Measurements from ENCODE around the gene TNIP1. TPM values are rescaled to one million over a fixed set of nuclear protein-coding genes. Genes with fewer than 3 reads are reported as not detected.
A peak's percentile ranks its signal among the peaks of the same experiment; 100 is the strongest.

TNIP1 gene
- total RNA-seq, 1 donor from 2014 or later, result 63.6 TPM

GRCh38 chr5:151078490-151079262, 2.2 kb downstream of the TNIP1 start:
- Mint-ChIP-seq H3K27ac (peak overlapping the region; percentile 87), H3K27me3 (no peaks in the 10 kb centered on the region), H3K4me1 (ENCODE audit: unreplicated experiment) (peaks cover 45% of the 10 kb centered on the region), H3K36me3 (peaks cover 4% of the 10 kb centered on the region), H3K9me3 (no peaks in the 10 kb centered on the region), H3K4me3 (peak overlapping the region; percentile 53)
- no peak for TF ChIP-seq CTCF (conservative IDR thresholded peaks at IDR 0.05)
- no peak for DNase-seq (ENCODE audit: extremely low spot score, unreplicated experiment)

GRCh38 chr5:151077967-151078366, 2.9 kb downstream of the TNIP1 start:
- TF ChIP-seq CTCF (conservative IDR thresholded peaks at IDR 0.05), result no peak

GRCh38 chr5:151077419-151077818, 3.4 kb downstream of the TNIP1 start:
- peaks cover 4% of the 10 kb centered on the region for H3K36me3 Mint-ChIP-seq
- DNase-seq (ENCODE audit: extremely low spot score, unreplicated experiment), result no peak
- H3K27ac Mint-ChIP-seq, result no peak overlapping the region
- peaks cover 39% of the 10 kb centered on the region for H3K4me1 Mint-ChIP-seq (ENCODE audit: unreplicated experiment)
- H3K4me3 Mint-ChIP-seq, result no peak overlapping the region
- no peak for TF ChIP-seq CTCF (conservative IDR thresholded peaks at IDR 0.05)
- H3K9me3 Mint-ChIP-seq, result no peaks in the 10 kb centered on the region
- no peaks in the 10 kb centered on the region for H3K27me3 Mint-ChIP-seq

More at GRCh38 chr5:151077967-151078366, 2.9 kb downstream of the TNIP1 start:
- Mint-ChIP-seq H3K4me1 (ENCODE audit: unreplicated experiment) (peaks cover 41% of the 10 kb centered on the region), H3K4me3 (peak overlapping the region; percentile 53), H3K36me3 (peaks cover 4% of the 10 kb centered on the region), H3K27ac (no peak overlapping the region), H3K9me3 (no peaks in the 10 kb centered on the region), H3K27me3 (no peaks in the 10 kb centered on the region)
- no peak for DNase-seq (ENCODE audit: extremely low spot score, unreplicated experiment)

GRCh38 chr5:151076616-151077015, 4.2 kb downstream of the TNIP1 start:
- no peak overlapping the region for H3K27ac Mint-ChIP-seq
- peaks cover 4% of the 10 kb centered on the region for H3K36me3 Mint-ChIP-seq
- H3K4me3 Mint-ChIP-seq, result peak overlapping the region; percentile 49
- no peak for TF ChIP-seq CTCF (conservative IDR thresholded peaks at IDR 0.05)
- H3K4me1 Mint-ChIP-seq (ENCODE audit: unreplicated experiment), result peaks cover 38% of the 10 kb centered on the region
- no peaks in the 10 kb centered on the region for H3K9me3 Mint-ChIP-seq
- no peak for DNase-seq (ENCODE audit: extremely low spot score, unreplicated experiment)
- H3K27me3 Mint-ChIP-seq, result no peaks in the 10 kb centered on the region

GRCh38 chr5:151075698-151076331, 5.0 kb downstream of the TNIP1 start:
- no peak for DNase-seq (ENCODE audit: extremely low spot score, unreplicated experiment)
- H3K27me3 Mint-ChIP-seq, result no peaks in the 10 kb centered on the region
- H3K27ac Mint-ChIP-seq, result peak overlapping the region; percentile 60
- TF ChIP-seq CTCF (conservative IDR thresholded peaks at IDR 0.05), result no peak
- H3K36me3 Mint-ChIP-seq, result peaks cover 4% of the 10 kb centered on the region
- no peak overlapping the region for H3K4me3 Mint-ChIP-seq
- H3K9me3 Mint-ChIP-seq, result no peaks in the 10 kb centered on the region
- peaks cover 40% of the 10 kb centered on the region for H3K4me1 Mint-ChIP-seq (ENCODE audit: unreplicated experiment)

Measured in type B pancreatic cell (in vitro differentiated cells).